K562 (cell line): ENCODE data around the gene C3orf52. TPM values are rescaled to one million over a fixed set of nuclear protein-coding genes. Genes with fewer than 3 reads are reported as not detected.

Experiments used
- ATAC-seq: fragments of 200-7000 bp; cut with Tn5 transposase; 3 replicates; pipeline ENCODE4 v1.9.1; 2020; ENCODE audit warnings: moderate library complexity
- BruUV-seq: library from RNA; stranded (reverse); fragments of 400-500 nt; replicated peaks from 2 replicates; lab custom pipeline; 2021; lab: Mats Ljungman, UMichigan
- CTCF ChIA-PET: fragments of 300-600 bp; formaldehyde crosslinking; extraction: SDS; loops from one replicate; lab custom pipeline; 2021; ENCODE audit warnings: low intra/inter-chr PET ratio; lab: Yijun Ruan, JAX
- POLR2A ChIA-PET: fragments of 300-600, 350-650 bp; sonication (Branson Sonifier 250); formaldehyde crosslinking; extraction: SDS; loops from one replicate; lab custom pipeline; 2021; ENCODE audit warnings: antibody characterized with exemption, inconsistent platforms; lab: Yijun Ruan, JAX
- DNase-seq, 4 experiments: peaks; one replicate each; pipeline versions ENCODE4 v3.0.0 to v3.0.0-alpha.2; 2011 to 2018; ENCODE audit warnings: low spot score in 3 of 4, mixed read lengths in 3 of 4; ENCODE audit errors: extremely low read depth in 1 of 4
- FAIRE-seq: peaks from 2 replicates; lab custom pipeline; 2011; peaks lifted over from hg19 to GRCh38; lab: Jason Lieb, UNC
- H2AFZ ChIP-seq: 2 replicates; pipeline ENCODE4 v1.6.0; 2011; ENCODE audit warnings: low read depth, low read length, control low read depth, inconsistent platforms
- H3K27ac ChIP-seq: fragments of 200-600 bp; 3 replicates; pipeline ENCODE4 v1.8.0; 2011; ENCODE audit warnings: low read depth, mild to moderate bottlenecking, control low read depth, inconsistent platforms, low read length, moderate library complexity, mixed read lengths; ENCODE audit errors: extremely low read depth
- H3K27me3 ChIP-seq, 2 experiments: fragments of 300-600 bp in 1 of 2; 2 replicates in 1 of 2; 3 replicates in 1 of 2; pipeline versions ENCODE4 v1.6.0 to v1.8.0; 2011; ENCODE audit warnings: inconsistent platforms in 2 of 2, low read length in 2 of 2, mild to moderate bottlenecking in 1 of 2, mixed read lengths in 1 of 2, moderate library complexity in 1 of 2; ENCODE audit not compliant: control insufficient read depth in 2 of 2, insufficient read depth in 2 of 2
- H3K36me3 ChIP-seq: fragments of 300-600 bp; 3 replicates; pipeline ENCODE4 v1.8.0; 2011; ENCODE audit warnings: mild to moderate bottlenecking, low read length, inconsistent platforms; ENCODE audit not compliant: control insufficient read depth, insufficient read depth
- H3K4me1 ChIP-seq, 2 experiments: fragments of 200-600 bp in 1 of 2; replicated peaks in 1 of 2; 2 replicates in 1 of 2; 3 replicates in 1 of 2; pipeline versions ENCODE4 v1.5.1 to v1.8.0; 2011; ENCODE audit warnings: inconsistent platforms in 2 of 2, low read length in 2 of 2, mild to moderate bottlenecking in 1 of 2, mixed read lengths in 1 of 2, moderate library complexity in 1 of 2; ENCODE audit not compliant: control insufficient read depth in 2 of 2, insufficient read depth in 2 of 2
- H3K4me2 ChIP-seq: 2 replicates; pipeline ENCODE4 v1.6.1; 2011; ENCODE audit warnings: low read length, control low read depth, inconsistent platforms, mixed read lengths; ENCODE audit not compliant: insufficient read depth
- H3K4me3 ChIP-seq: fragments of 200-600 bp; sonication (generic), shearing (Covaris generic); 2 replicates; pipeline ENCODE4 v1.5.1; 2016; ENCODE audit warnings: control low read depth, inconsistent platforms
- H3K79me2 ChIP-seq: fragments of 200-600 bp; 3 replicates; pipeline ENCODE4 v1.8.0; 2011; ENCODE audit warnings: low read length, inconsistent platforms; ENCODE audit not compliant: control insufficient read depth, insufficient read depth
- H3K9ac ChIP-seq, 2 experiments: 2 replicates each; pipeline versions ENCODE4 v1.6.0 to v1.6.1; 2011; ENCODE audit warnings: low read depth in 2 of 2, low read length in 2 of 2, control low read depth in 1 of 2, inconsistent platforms in 1 of 2, mild to moderate bottlenecking in 1 of 2, mixed read lengths in 1 of 2; ENCODE audit not compliant: insufficient read depth in 1 of 2
- H3K9me1 ChIP-seq: one replicate; pipeline ENCODE4 v1.6.0; 2011; ENCODE audit warnings: inconsistent platforms, mild to moderate bottlenecking, low read length, moderate library complexity; ENCODE audit not compliant: control insufficient read depth, insufficient read depth
- H3K9me3 ChIP-seq: replicated peaks from 2 replicates; pipeline ENCODE4 v1.5.1; 2011; ENCODE audit warnings: low read depth, low read length, inconsistent platforms; ENCODE audit not compliant: control insufficient read depth, insufficient read depth
- H4K20me1 ChIP-seq: replicated peaks from 2 replicates; pipeline ENCODE4 v1.6.1; 2011; ENCODE audit warnings: low read length, inconsistent platforms, mixed read lengths; ENCODE audit not compliant: control insufficient read depth, insufficient read depth
- ATF6 ChIP-seq: sonication (generic); formaldehyde crosslinking; IDR thresholded peaks from 2 replicates; pipeline ENCODE4 v1.4.0; 2020; ENCODE audit warnings: mild to moderate bottlenecking, missing genetic modification reagents
- BMI1 ChIP-seq: fragments of 150-350 bp; IDR thresholded peaks from 2 replicates; pipeline ENCODE4 v1.6.1; 2014; ENCODE audit warnings: low read length
- FIP1L1 ChIP-seq: fragments of 200-400 bp; formaldehyde crosslinking; IDR thresholded peaks from 2 replicates; pipeline ENCODE4 v1.6.1; 2018; ENCODE audit warnings: mild to moderate bottlenecking, low read depth, low read length; ENCODE audit not compliant: poor library complexity, severe bottlenecking
- FOXA1 ChIP-seq: fragments of 450-650 bp; IDR thresholded peaks from 2 replicates; pipeline ENCODE4 v1.6.1; 2016; ENCODE audit warnings: mild to moderate bottlenecking, borderline replicate concordance
- GABPB2 ChIP-seq: fragments of 250-450 bp; sonication (Bioruptor Pico); conservative IDR thresholded peaks from 2 replicates; pipeline ENCODE4 v1.5.1; 2021; ENCODE audit warnings: mild to moderate bottlenecking
- GATAD2B ChIP-seq: fragments of 450-650 bp; IDR thresholded peaks from 2 replicates; pipeline ENCODE4 v1.6.1; 2017; ENCODE audit warnings: mild to moderate bottlenecking, borderline replicate concordance
- HSF4 ChIP-seq: fragments of 250-450 bp; sonication (Bioruptor Pico); IDR thresholded peaks from 2 replicates; pipeline ENCODE4 v2.1.2; 2022; ENCODE audit warnings: mild to moderate bottlenecking, moderate library complexity, borderline replicate concordance
- KDM2B ChIP-seq: fragments of 250-450 bp; sonication (Bioruptor Pico); IDR thresholded peaks from 2 replicates; pipeline ENCODE4 v1.8.0; 2021; ENCODE audit warnings: mild to moderate bottlenecking, moderate library complexity
- KLF10 ChIP-seq: fragments of 250-450 bp; sonication (Bioruptor Pico); IDR thresholded peaks from 2 replicates; pipeline ENCODE4 v1.6.1; 2021; ENCODE audit warnings: matching md5 sums
- PRPF4 ChIP-seq: fragments of 200-400 bp; formaldehyde crosslinking; IDR thresholded peaks from one replicate; pipeline ENCODE4 v1.6.1; 2017; ENCODE audit warnings: low read length, low read depth, mild to moderate bottlenecking; ENCODE audit not compliant: insufficient read depth, poor library complexity, severe bottlenecking
- RBBP5 ChIP-seq: fragments of 200-600 bp; sonication (generic); IDR thresholded peaks from 2 replicates; pipeline ENCODE4 v1.6.1; 2012; ENCODE audit warnings: borderline replicate concordance, mild to moderate bottlenecking, low read length, control low read depth, inconsistent platforms; ENCODE audit not compliant: insufficient read depth, poor library complexity, severe bottlenecking
- TAL1 ChIP-seq: fragments of 450-650 bp; IDR thresholded peaks from 2 replicates; pipeline ENCODE4 v1.6.1; 2016; ENCODE audit warnings: mild to moderate bottlenecking
- ZC3H4 ChIP-seq: sonication (generic); formaldehyde crosslinking; IDR thresholded peaks from 2 replicates; pipeline ENCODE4 v1.9.0; 2021; ENCODE audit warnings: missing genetic modification reagents, borderline replicate concordance
- ZNF184 ChIP-seq: sonication (generic); formaldehyde crosslinking; IDR thresholded peaks from 2 replicates; pipeline ENCODE4 v1.5.0; 2020; ENCODE audit warnings: missing genetic modification reagents
- ZNF511 ChIP-seq: sonication (generic); formaldehyde crosslinking; IDR thresholded peaks from 2 replicates; pipeline ENCODE4 v1.8.0; 2022; ENCODE audit warnings: mild to moderate bottlenecking, missing genetic modification reagents
- WGBS: fragments of 100-300 bp; shearing (Covaris generic); methylation state at CpG from one replicate; pipeline ENCODE4 v1.1.6; 2016; ENCODE audit warnings: low coverage, mixed read lengths; ENCODE audit not compliant: insufficient coverage; ENCODE audit errors: missing lambda C conversion rate; 5-methylcytosine and 5-hydroxymethylcytosine counted together
- in situ Hi-C: fragments of 300-500 bp; cut with MboI; formaldehyde crosslinking; loops from 4 replicates; pipeline ENCODE4 v1.15.0; 2018; ENCODE audit warnings: inconsistent platforms, mixed read lengths
- intact Hi-C: fragments of 100-400 bp; cut with micrococcal nuclease; formaldehyde crosslinking; loops from 2 replicates; pipeline ENCODE4 v1.14.2; 2022
- polyA plus RNA-seq, 8 experiments: library from polyadenylated mRNA; depleted of rRNA in 4 of 8; stranded (reverse) in 5 of 8; unstranded in 3 of 8; fragments of >200 nt; fragmentation: Nextera tagmentation in 2 of 8; fragmentation: Illumina TruSeq in 1 of 8; extraction: Ambion mirVana in 2 of 8; extraction: Trizol in 1 of 8; gene quantifications; 2 replicates each; pipeline versions ENCODE4 v1.2.1 to v1.2.3, GENCODE V29; 2011 to 2014; ENCODE audit warnings: inconsistent platforms in 1 of 8, missing spikeins in 1 of 8
- total RNA-seq, 7 experiments: library from RNA; depleted of rRNA in 6 of 7; stranded (reverse); fragments of >200 nt in 6 of 7; fragmentation: Illumina TruSeq in 2 of 7; extraction: Trizol in 2 of 7; gene quantifications; 2 replicates each; pipeline versions ENCODE4 v1.2.1 to v1.2.3, GENCODE V29; 2011 to 2021; ENCODE audit warnings: low replicate concordance in 1 of 7
- TF ChIP-seq, protein P1 (sequence below), 3 experiments: fragments of 200-800 bp in 1 of 3; fragments of 250-450 bp in 1 of 3; fragments of 450-650 bp in 1 of 3; sonication (Bioruptor Pico) in 1 of 3; sonication (Bioruptor generic) in 1 of 3; formaldehyde crosslinking in 1 of 3; IDR thresholded peaks; 2 replicates each; pipeline versions ENCODE4 v1.6.1 to v1.8.0; 2016 to 2022; ENCODE audit warnings: mild to moderate bottlenecking in 2 of 3, missing genetic modification characterization in 2 of 3, missing compliant biosample characterization in 1 of 3, moderate library complexity in 1 of 3

Gene C3orf52
- total and polyA plus RNA-seq, 9 of the 15 experiments (the other 6 are each of a cell fraction or from before 2014, with no cell fraction given): 2.8 to 6.1 (median 3.8) TPM

DNA sequence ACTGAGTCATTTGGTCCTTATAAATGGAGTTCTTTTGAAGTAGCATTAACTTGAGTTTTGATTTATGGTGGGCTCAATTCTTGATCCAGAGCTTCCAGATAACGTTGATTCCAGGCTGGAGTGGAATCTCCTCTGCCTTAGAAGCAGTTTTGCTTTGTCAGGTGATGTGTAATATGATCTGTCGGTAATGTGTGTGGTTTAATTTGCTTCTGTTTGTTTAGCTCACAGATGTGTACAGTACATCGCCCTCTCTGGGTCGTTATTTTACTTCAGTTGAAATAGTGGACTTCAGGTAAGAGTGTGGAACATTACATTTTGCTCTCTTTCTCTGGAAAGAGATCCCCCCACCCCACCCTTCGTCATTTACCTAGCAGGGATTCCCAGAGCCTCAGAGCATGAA lies 23.1 kb downstream of the C3orf52 start:
- CTCF ChIA-PET: no interaction called here
- no peak overlapping the region for H3K4me3 ChIP-seq
- H2AFZ ChIP-seq: no peak overlapping the region
- H4K20me1 ChIP-seq: no peaks in the 10 kb centered on the region
- DNase-seq: no peak
- H3K79me2 ChIP-seq: no peaks in the 10 kb centered on the region
- H3K27ac ChIP-seq: no peak overlapping the region
- WGBS: 4% methylated on average over 5 of the region's 5 CpGs
- POLR2A ChIA-PET: no interaction called here
- no peak for ATAC-seq
- H3K36me3 ChIP-seq: 0 out of 3 replicates have a peak, but pooled peaks cover 2% of the 10 kb centered on the region
- H3K9me1 ChIP-seq: no peaks in the 10 kb centered on the region
- H3K4me1 ChIP-seq: no peaks in the 10 kb centered on the region
- H3K9me3 ChIP-seq: no peaks in the 10 kb centered on the region
- H3K9ac ChIP-seq: no peak overlapping the region
- no peaks in the 10 kb centered on the region for H3K27me3 ChIP-seq
- in situ Hi-C loops: loop anchor here (25.0 kb wide), 1 partner anchor 403 kb away; no protein-coding TSS in a partner anchor
- intact Hi-C loops: no loop called here
- H3K4me2 ChIP-seq: no peak overlapping the region
- BruUV-seq: no TSS peak
- no peak for FAIRE-seq
- TF ChIP-seq FOXA1 (no peak), KLF10 (CRISPR knock-in tag) (no peak), RBBP5 (no peak), KDM2B (CRISPR knock-in tag) (no peak), ATF6 (CRISPR knock-in tag) (no peak), GABPB2 (CRISPR knock-in tag) (no peak), FIP1L1 (no peak), GATAD2B (no peak), ZNF184 (CRISPR knock-in tag) (no peak), ZNF511 (no peak), HSF4 (CRISPR knock-in tag) (no peak), ZC3H4 (no peak), PRPF4 (no peak), TAL1 (no peak), BMI1 (no peak)
- TF ChIP-seq, protein P1, sequence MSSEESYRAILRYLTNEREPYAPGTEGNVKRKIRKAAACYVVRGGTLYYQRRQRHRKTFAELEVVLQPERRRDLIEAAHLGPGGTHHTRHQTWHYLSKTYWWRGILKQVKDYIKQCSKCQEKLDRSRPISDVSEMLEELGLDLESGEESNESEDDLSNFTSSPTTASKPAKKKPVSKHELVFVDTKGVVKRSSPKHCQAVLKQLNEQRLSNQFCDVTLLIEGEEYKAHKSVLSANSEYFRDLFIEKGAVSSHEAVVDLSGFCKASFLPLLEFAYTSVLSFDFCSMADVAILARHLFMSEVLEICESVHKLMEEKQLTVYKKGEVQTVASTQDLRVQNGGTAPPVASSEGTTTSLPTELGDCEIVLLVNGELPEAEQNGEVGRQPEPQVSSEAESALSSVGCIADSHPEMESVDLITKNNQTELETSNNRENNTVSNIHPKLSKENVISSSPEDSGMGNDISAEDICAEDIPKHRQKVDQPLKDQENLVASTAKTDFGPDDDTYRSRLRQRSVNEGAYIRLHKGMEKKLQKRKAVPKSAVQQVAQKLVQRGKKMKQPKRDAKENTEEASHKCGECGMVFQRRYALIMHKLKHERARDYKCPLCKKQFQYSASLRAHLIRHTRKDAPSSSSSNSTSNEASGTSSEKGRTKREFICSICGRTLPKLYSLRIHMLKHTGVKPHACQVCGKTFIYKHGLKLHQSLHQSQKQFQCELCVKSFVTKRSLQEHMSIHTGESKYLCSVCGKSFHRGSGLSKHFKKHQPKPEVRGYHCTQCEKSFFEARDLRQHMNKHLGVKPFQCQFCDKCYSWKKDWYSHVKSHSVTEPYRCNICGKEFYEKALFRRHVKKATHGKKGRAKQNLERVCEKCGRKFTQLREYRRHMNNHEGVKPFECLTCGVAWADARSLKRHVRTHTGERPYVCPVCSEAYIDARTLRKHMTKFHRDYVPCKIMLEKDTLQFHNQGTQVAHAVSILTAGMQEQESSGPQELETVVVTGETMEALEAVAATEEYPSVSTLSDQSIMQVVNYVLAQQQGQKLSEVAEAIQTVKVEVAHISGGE (CRISPR knock-in tag; IDR thresholded peaks at IDR 0.05): no peak
